ENCODE measurements around the gene ERI3.

The ERI3 gene

GRCh38 chr1:44239961-44240371 is 115.1 kb downstream of the ERI3 start:
- DNase-seq (ENCODE audit: low read depth in 3 of 3, low spot score in 1 of 3) = no peak

DNA sequence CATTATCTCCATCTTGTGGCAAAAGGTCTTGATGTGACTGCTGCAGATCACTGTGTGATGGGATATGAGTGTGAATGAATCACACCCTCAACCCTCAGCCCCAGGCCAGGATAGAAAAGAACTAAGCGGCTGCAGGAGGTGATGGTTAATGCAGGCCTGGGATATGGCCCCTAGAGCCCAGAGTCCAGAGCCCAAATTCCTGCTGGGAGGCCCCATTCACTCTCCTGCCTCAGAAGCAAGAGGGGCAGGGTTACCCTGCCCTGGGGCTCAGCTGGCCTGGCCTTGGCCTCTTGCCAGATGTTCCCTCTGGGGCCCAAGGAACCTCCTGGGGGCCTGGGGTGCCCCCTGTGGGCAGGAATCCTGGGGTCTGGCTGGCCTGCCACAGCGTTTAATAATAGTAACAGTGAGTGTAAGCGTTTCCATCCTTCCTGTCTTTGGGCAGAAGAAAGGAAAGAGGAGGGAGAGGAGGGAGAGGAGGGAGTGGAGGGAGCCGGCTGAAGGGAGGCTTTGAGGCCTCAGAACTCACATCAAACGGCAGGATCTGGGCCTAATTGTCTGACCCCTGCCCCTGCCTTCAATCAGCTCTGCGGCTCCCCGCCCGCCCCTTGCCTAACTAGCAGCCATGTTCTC is 115.6 kb downstream of the ERI3 start:
- no peak for DNase-seq (ENCODE audit: low read depth in 3 of 3, low spot score in 1 of 3)

- no peak for DNase-seq (ENCODE audit: low read depth in 3 of 3, low spot score in 1 of 3)
Measured at GRCh38 chr1:44238660-44239059, 116.4 kb downstream of the ERI3 start.

GRCh38 chr1:44237721-44238457 is 117.2 kb downstream of the ERI3 start:
- peak in 1 of 3 donors; percentile 12 for DNase-seq (ENCODE audit: low read depth in 3 of 3, low spot score in 1 of 3)

GRCh38 chr1:44236490-44237272 is 118.4 kb downstream of the ERI3 start:
- DNase-seq (ENCODE audit: low read depth in 3 of 3, low spot score in 1 of 3) = no peak

DNA sequence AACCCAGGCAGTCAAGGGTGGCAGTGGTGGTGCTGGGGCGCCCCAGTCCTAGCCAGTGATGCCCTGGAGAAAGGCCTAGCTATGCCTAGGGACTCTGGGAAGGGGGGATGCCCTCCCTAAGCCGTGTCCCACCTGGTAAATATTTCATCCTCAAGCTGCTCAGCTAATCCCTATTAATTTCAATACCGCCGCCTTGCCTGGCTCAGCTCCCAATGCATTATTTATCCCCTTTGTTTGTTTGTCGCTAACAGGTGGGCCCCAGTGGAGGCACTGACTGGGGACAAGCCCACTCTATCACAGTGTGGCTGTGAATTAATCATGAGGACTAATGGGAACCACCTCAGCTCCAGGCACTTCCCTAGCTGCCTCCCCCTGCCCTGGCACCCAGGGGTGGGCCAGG is 119.2 kb downstream of the ERI3 start:
- no peak for DNase-seq (ENCODE audit: low read depth in 3 of 3, low spot score in 1 of 3)

DNA sequence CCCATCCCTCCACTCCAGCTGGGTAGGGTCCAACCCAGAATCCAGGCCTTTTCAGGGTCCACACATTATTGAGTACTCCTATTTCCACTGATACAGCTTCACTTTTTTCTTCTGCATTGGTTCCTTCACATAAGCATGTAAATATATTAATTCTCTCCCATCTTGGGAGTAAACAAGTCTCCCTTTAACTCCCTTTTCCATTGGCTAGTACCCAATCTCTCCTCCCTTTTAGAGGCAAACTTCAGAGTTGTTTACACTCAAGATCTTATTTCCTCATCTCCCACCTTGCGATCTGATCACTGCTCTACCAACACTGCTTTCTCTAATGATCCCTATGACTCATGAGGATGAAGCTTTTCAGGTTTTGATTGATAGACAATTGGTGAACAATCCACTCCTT is 121.5 kb downstream of the ERI3 start:
- no peak for DNase-seq (ENCODE audit: low read depth in 3 of 3, low spot score in 1 of 3)

DNA sequence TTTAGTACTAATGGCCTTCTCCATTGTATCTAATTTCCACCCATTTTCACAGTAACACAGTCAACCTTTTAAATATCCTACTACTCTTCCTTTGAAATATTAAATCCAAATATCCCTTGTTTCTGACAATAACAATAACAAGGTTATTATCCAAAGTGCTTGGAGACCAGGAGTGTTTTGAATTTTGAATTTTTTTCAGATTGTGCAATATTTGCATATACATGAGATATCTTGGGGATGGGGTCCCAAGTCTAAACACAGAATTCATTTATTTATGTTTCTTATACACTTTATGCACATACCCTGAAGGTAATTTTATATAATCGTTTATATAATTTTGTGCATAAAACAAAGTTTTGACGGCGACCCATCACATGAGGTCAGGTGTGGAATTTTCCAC is 124.3 kb downstream of the ERI3 start:
- no peak for DNase-seq (ENCODE audit: low read depth in 3 of 3, low spot score in 1 of 3)

DNA sequence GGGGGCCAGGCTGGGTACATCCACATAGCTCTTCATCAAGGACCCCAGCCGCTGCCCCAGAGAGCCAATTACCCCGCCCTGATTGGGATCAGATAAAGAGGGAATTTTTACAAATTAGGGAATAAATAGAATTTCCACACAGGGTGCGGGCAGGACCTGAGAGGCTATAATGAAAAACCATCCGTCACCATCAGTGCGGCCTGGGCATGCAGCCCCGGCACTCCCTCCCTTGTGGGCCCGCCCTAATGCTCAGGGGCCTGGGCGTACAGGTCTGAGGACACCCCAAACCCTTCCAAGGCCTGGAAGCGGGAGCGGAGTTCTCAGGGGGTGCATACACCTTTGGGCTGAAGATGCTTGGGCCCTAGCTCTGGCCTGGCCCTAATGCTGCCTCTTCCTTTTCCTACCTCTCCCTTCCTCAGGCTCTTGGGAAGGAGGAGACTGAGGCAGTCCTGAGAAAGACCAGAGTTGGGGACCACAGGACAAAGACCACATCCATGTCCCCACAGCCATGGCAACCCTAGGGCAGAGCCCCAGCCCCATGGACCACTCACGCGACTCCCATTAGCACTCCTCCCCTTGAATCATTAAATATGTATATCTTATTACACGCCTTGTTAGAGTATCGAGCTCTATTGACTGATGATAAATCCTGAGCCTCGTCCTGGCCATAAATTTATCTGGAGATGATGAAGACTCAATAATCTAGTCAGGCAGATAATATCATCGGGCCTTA is 125.5 kb downstream of the ERI3 start:
- DNase-seq (ENCODE audit: low read depth in 3 of 3, low spot score in 1 of 3) = no peak

GRCh38 chr1:44228218-44228617 is 126.8 kb downstream of the ERI3 start:
- DNase-seq (ENCODE audit: low read depth in 3 of 3, low spot score in 1 of 3) = no peak

GRCh38 chr1:44227211-44227610 is 127.8 kb downstream of the ERI3 start:
- DNase-seq (ENCODE audit: low read depth in 3 of 3, low spot score in 1 of 3) = no peak

DNA sequence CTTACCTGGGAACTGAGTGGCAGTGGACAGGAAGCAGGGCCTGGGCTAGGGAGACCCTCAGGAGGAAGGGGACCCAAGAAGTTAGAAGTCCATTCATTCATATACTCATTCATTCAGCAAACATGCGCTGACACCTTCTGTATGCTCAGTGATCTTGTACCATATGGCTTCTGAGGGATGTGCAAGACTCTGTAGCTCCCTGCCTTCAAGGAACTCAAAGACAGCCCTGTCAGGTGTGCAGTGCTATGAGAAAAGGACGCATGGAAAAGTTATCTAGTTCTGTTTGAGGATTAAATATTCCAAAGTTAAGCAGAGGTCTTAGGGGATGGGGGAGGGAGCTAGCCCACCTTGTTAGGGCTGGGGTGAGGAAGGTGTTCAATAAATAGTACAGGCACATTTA is 129.3 kb downstream of the ERI3 start:
- DNase-seq (ENCODE audit: low read depth in 3 of 3, low spot score in 1 of 3) = no peak

- no peak for DNase-seq (ENCODE audit: low read depth in 3 of 3, low spot score in 1 of 3)
Measured at GRCh38 chr1:44223187-44223610, 131.9 kb downstream of the ERI3 start.

GRCh38 chr1:44222397-44223186 is 132.5 kb downstream of the ERI3 start:
- no peak for DNase-seq (ENCODE audit: low read depth in 3 of 3, low spot score in 1 of 3)

DNA sequence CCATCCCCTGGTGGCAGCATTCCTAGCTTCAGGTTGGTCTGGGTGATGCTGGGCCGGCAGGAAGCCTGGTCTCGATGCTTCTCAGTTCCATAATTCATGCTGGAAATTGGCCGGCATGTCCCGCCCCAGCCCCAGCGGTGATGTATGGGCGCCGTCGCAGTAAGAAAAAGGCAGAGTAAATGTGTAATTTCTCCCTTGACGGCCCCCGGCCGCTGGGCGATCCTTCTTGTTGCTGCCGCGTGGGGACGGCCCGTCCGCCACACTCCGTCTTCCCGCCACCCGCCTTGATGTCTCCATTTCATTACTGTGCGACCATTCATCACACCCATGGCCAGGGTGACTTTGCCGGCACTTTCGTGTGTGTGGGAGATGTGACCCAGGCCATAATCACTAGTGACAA is 133.3 kb downstream of the ERI3 start:
- DNase-seq (ENCODE audit: low read depth in 3 of 3, low spot score in 1 of 3) = no peak

GRCh38 chr1:44220755-44221154 is 134.3 kb downstream of the ERI3 start:
- DNase-seq (ENCODE audit: low read depth in 3 of 3, low spot score in 1 of 3) = no peak

GRCh38 chr1:44220001-44220751 is 134.9 kb downstream of the ERI3 start:
- DNase-seq (ENCODE audit: low read depth in 3 of 3, low spot score in 1 of 3) = no peak

GRCh38 chr1:44219301-44219626 is 135.8 kb downstream of the ERI3 start:
- DNase-seq (ENCODE audit: low read depth in 3 of 3, low spot score in 1 of 3) = no peak

GRCh38 chr1:44218503-44219300 is 136.4 kb downstream of the ERI3 start:
- DNase-seq (ENCODE audit: low read depth in 3 of 3, low spot score in 1 of 3) = no peak
